Ishikawa (cell line): ENCODE data around the gene OOSP1.

ENCODE experiments used
- CEBPB ChIP-seq: IDR thresholded peaks from 2 replicates; pipeline ENCODE4 v1.6.1; 2012
- CREB1 ChIP-seq: IDR thresholded peaks from 2 replicates; pipeline ENCODE4 v1.6.1; 2012; ENCODE audit warnings: low read depth
- EGR1 ChIP-seq: IDR thresholded peaks from 2 replicates; pipeline ENCODE4 v1.6.1; 2012
- EP300 ChIP-seq: IDR thresholded peaks from 2 replicates; pipeline ENCODE4 v1.6.1; 2012; ENCODE audit warnings: borderline replicate concordance
- FOXM1 ChIP-seq: IDR thresholded peaks from 2 replicates; pipeline ENCODE4 v1.6.1; 2012; ENCODE audit warnings: low read depth, borderline replicate concordance
- NFIC ChIP-seq: IDR thresholded peaks from 2 replicates; pipeline ENCODE4 v1.6.1; 2012
- RAD21 ChIP-seq: IDR thresholded peaks from 2 replicates; pipeline ENCODE4 v1.6.1; 2012; ENCODE audit warnings: low read depth
- TAF1 ChIP-seq: IDR thresholded peaks from 2 replicates; pipeline ENCODE4 v1.6.1; 2012; ENCODE audit warnings: low read depth, mild to moderate bottlenecking
- TCF12 ChIP-seq: IDR thresholded peaks from 2 replicates; pipeline ENCODE4 v1.6.1; 2012; ENCODE audit warnings: low read depth
- TEAD4 ChIP-seq: IDR thresholded peaks from 2 replicates; pipeline ENCODE4 v1.6.1; 2012
- YY1 ChIP-seq: IDR thresholded peaks from 2 replicates; pipeline ENCODE4 v1.6.1; 2012; ENCODE audit warnings: low read depth
- TF ChIP-seq, protein P1 (sequence below): IDR thresholded peaks from 2 replicates; pipeline ENCODE4 v1.6.1; 2012
- TF ChIP-seq, protein P2 (sequence below): IDR thresholded peaks from 2 replicates; pipeline ENCODE4 v1.6.1; 2012
- TF ChIP-seq, protein P3 (sequence below): IDR thresholded peaks from 2 replicates; pipeline ENCODE4 v1.6.1; 2012; ENCODE audit warnings: low read depth, mild to moderate bottlenecking

DNA sequence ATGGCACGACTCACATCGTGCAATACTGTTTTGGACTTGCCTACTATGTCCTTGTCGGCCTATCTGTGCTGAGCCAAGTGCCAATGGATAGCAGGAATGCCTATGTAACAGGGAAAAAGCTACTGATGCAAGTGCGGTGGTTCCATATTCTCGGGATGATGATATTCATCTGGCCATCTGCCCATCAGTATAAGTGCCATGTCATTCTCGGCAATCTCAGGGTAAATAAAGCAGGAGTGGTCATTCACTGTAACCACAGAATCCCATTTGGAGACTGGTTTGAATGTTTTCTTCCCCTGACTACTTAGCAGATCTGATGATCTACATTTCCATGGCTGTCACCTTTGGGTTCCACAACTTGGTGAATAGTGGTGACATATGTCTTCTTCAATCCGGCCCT lies 39.6 kb upstream of the OOSP1 start:
- TF ChIP-seq, protein P1, sequence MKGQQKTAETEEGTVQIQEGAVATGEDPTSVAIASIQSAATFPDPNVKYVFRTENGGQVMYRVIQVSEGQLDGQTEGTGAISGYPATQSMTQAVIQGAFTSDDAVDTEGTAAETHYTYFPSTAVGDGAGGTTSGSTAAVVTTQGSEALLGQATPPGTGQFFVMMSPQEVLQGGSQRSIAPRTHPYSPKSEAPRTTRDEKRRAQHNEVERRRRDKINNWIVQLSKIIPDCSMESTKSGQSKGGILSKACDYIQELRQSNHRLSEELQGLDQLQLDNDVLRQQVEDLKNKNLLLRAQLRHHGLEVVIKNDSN: no peak
- TF ChIP-seq YY1 (no peak), EP300 (no peak), RAD21 (no peak), FOXM1 (no peak), CEBPB (no peak), TEAD4 (no peak), TAF1 (no peak), EGR1 (no peak), NFIC (no peak), TCF12 (no peak), CREB1 (no peak)
- TF ChIP-seq, protein P2, sequence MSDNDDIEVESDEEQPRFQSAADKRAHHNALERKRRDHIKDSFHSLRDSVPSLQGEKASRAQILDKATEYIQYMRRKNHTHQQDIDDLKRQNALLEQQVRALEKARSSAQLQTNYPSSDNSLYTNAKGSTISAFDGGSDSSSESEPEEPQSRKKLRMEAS: no peak
- TF ChIP-seq, protein P3, sequence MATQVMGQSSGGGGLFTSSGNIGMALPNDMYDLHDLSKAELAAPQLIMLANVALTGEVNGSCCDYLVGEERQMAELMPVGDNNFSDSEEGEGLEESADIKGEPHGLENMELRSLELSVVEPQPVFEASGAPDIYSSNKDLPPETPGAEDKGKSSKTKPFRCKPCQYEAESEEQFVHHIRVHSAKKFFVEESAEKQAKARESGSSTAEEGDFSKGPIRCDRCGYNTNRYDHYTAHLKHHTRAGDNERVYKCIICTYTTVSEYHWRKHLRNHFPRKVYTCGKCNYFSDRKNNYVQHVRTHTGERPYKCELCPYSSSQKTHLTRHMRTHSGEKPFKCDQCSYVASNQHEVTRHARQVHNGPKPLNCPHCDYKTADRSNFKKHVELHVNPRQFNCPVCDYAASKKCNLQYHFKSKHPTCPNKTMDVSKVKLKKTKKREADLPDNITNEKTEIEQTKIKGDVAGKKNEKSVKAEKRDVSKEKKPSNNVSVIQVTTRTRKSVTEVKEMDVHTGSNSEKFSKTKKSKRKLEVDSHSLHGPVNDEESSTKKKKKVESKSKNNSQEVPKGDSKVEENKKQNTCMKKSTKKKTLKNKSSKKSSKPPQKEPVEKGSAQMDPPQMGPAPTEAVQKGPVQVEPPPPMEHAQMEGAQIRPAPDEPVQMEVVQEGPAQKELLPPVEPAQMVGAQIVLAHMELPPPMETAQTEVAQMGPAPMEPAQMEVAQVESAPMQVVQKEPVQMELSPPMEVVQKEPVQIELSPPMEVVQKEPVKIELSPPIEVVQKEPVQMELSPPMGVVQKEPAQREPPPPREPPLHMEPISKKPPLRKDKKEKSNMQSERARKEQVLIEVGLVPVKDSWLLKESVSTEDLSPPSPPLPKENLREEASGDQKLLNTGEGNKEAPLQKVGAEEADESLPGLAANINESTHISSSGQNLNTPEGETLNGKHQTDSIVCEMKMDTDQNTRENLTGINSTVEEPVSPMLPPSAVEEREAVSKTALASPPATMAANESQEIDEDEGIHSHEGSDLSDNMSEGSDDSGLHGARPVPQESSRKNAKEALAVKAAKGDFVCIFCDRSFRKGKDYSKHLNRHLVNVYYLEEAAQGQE: no peak
